GM20431 (cell line): ENCODE data around the gene FPGS.

Experiments used
- in situ Hi-C: fragments of 300-500 bp; cut with MseI, MboI; formaldehyde crosslinking; loops from one replicate; pipeline ENCODE4 v1.15.0; 2020; ENCODE audit warnings: low sequenced_read_pairs; ENCODE audit not compliant: unreplicated experiment

Gene FPGS

DNA sequence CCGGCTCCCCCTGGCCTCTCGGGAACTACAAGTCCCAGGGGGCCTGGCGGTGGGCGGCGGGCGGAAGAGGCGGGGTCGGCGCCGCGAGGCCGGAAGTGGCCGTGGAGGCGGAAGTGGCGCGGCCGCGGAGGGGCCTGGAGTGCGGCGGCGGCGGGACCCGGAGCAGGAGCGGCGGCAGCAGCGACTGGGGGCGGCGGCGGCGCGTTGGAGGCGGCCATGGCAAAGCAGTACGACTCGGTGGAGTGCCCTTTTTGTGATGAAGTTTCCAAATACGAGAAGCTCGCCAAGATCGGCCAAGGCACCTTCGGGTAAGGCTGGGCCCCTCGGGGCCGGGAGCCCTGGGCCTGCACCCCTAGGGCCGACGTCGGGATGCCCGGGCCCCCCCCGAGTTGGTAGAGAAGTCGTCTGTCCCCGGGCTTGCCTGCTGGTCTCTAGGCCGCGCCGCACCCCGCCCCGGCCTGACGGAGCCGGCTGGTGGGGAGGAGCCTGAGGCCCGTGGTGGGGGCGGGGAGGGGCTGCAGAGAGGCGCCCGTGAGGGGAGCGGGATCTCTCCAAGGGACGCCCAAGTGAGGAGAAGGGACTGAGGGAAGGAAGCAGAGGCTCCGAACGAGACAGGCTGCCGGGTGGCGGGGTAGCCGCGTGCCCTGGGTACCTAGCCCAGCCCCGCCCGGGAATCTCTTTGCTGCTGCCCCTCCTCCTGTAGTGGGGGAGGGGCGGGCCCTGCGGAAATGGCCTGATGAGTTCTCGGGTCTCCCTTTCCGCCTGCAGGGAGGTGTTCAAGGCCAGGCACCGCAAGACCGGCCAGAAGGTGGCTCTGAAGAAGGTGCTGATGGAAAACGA, 16.5 kb upstream of the FPGS start, which contains the start of gene CDK9:
TSS of gene CDK9 (plus strand) at position 102 of the 840 bp plus-strand sequence. CDS start at position 217, 115 bp downstream.
- in situ Hi-C loops, result no loop called here

DNA sequence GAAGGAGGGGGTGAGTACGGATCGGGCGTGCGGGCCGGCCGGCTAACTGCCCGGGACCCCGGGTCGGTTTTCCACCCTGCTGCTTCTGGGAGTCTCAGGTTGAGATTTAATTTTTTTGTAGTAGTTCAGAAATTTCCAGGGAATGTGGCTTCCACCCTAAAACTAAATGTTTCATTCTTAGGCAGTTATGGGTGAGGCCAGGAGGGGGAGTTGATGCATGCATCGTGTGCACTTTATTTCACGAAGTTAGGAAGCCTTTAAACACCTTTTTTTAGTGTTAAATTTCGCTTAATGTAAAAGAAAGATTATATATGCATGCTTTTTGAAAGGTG, 15.9 kb upstream of the FPGS start:
- in situ Hi-C loops, result no loop called here

DNA sequence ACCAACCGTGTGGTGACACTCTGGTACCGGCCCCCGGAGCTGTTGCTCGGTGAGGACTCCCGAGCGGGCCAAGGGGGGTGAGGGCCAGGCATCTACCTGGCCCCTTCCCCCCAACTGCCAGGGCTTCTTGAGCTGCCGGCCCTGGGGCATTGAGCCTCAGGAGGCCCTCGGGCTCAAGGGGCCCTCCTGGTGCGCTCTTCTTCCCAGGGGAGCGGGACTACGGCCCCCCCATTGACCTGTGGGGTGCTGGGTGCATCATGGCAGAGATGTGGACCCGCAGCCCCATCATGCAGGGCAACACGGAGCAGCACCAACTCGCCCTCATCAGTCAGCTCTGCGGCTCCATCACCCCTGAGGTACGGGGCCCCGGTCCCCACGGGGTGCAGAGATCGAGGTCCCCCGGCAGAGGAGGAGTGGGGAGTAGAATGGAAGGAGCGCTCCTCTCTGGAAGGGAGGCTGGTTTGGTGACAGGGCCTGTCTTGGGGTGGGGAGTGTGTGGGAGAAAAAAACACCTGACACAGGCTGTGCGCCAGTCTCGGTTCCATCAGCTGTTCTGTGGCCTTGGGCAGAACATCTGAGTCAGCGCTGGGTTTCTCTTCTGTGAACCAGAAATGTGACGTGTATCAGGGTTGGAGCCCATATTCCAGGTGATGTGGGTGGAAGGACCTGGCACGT, 14.2 kb upstream of the FPGS start:
- in situ Hi-C loops, result no loop called here

- in situ Hi-C loops, result no loop called here
These were observed 13.5 kb upstream of the FPGS start for GRCh38 chr9:127789179-127789578.

- in situ Hi-C loops, result no loop called here
These were observed 12.4 kb upstream of the FPGS start for GRCh38 chr9:127790094-127790855.

DNA sequence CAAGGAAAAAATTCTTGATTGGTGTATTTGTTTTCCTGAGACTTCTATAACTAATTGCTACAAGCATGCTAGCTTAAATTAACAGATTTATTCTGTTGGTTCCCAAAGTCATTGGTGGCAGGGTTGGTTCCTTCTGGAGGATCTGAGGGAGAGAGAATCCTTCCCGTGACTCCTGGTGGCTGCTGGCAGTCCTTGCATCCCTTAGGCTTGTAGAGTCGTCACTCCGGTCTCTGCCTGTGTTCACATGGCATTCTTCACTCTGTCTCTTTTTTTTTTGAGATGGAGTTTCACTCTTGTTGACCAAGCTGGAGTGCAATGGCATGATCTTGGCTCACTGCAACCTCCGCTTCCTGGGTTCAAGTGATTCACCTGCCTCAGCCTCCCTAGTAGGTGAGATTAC, 11.6 kb upstream of the FPGS start:
- in situ Hi-C loops, result no loop called here

GRCh38 chr9:127792417-127793031, 10.2 kb upstream of the FPGS start:
- in situ Hi-C loops, result no loop called here

DNA sequence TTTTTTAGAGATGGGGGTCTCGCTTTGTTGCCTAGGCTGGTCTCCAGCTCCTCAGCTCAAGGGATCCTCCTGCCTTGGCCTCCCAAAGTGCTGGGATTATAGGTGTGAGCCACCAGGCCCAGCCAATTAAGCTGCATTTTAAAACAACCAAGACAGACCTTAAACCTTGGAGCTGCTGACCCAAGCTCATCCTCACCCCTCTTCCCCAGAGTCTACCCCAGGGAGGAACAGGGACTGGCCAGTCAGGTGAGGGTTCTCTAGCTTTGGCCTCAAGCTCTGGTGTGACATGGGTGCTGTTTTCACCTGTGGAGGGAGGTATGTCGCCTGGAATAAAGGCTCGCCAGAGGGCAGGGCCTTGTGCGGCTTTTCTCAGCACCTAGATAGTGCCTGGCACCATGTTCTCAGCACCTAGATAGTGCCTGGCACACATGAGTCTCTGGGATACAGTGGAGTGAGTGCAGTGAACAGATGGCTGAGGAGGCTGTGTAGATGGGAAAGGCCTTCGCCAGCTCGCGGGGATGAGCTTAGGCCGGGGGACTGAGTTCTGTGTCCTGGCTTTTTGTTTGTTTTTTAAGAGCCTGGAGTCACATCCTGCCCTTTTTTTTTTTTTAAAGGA, 9.5 kb upstream of the FPGS start:
- in situ Hi-C loops, result no loop called here

- in situ Hi-C loops, result no loop called here
These were observed 8.5 kb upstream of the FPGS start for GRCh38 chr9:127794001-127794791.

DNA sequence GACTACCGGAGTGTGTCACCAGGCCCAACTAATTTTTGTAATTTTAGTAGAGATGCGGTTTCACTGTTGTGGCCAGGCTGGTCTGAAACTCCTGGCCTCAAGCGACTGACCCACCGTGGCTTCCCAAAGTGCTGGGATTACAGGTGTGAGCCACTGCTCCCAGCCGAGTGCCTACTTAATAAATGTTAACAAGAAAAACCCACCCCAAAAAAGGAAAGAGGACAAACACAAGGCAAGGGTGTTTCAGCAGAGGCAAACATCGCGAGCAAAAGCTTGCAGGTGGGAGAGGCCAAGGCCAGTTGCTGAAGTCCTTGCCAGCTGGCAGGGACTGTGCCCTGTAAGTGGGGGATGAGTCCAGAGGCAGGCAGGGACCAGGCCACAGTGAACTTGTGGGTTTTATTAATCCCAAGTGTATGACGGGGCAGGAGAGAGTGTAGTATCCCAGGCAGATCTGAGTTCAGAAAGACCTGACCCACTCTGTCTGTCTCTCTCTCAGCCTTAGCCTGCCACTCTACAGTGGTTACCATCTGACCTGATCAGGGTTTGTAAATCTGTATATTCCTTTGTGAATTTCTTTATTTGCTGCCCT, 6.4 kb upstream of the FPGS start:
- in situ Hi-C loops, result no loop called here

DNA sequence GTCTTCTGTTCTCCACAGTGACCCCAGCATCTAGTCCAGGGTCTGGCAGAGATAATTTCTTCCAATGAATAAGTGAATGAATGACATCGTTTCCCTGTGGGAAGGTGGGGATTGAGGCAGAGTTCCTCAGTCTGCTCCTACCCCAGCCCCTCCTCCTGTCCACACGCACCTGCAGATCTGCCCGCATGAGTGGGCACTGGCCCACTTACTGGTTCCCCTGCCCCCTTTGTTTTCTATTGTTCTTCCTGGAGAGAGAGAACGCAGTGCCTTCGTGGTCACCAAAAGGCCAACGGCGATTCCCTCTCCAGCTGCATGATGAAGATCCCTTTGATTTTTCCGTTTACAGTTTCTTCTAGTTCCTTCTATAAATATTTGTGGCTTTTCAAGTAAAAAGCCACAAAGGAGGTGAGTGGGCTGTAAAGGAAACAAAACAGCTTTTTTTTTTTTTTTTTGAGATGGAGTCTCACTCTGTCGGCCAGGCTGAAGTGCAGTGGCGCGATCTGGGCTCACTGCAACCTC, 5.8 kb upstream of the FPGS start:
- in situ Hi-C loops, result no loop called here

- in situ Hi-C loops, result no loop called here
These were observed 617 bp upstream of the FPGS start for GRCh38 chr9:127801955-127802575.

DNA sequence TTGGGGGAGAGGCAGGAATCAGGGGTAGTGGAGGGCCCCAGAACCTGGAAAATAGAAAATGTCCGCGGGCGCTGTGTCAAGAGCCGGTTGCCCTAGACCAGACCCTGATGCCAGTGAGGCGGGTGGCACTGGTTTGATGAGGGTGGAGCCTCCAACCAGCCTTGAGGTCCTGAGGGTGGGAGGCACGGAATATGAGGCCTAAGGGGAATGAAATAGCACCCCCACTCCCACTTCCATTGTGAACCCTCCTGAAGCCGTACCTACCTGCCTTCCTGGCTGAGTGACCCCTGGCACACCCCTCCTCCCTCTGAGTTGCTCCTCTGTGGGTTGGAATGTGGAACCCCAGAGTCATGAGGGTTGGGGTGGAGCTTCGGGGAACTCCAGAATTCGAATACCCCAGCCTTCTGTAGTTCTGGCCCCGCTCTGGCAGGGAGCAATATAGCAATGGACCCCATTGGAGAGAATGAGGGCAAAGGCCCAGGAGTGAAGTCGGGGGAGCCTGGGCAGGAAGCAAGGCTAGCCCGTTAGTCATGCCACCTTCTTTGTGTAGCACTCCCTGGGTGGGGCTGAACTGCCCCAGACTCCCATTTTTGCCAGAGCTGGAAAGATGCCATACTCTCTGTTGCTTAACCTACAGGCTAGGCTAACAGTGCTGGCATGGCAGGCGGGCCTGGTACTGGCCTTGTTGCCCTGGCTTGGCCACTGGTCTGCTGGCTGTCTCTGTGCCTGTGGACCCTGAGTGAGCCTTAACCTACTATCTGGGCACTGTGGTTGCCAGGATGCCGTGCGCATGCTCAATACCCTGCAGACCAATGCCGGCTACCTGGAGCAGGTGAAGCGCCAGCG, 1.0 kb downstream of the FPGS start:
- in situ Hi-C loops, result no loop called here

- in situ Hi-C loops, result no loop called here
These were observed 2.9 kb downstream of the FPGS start for GRCh38 chr9:127805620-127806019.

DNA sequence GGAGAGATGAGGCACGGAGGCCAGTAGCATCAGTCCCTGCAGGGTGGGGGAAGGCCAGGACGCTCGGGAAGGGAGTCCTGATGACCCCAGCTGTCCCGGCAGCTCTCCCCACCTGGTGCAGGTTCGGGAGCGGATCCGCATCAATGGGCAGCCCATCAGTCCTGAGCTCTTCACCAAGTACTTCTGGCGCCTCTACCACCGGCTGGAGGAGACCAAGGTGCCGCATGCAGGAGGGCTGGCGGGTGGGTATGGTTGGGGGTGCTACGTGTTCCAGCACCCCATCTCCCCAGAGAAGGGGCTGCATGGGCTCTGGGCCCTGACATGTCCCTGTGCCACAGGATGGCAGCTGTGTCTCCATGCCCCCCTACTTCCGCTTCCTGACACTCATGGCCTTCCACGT, 4.2 kb downstream of the FPGS start:
- in situ Hi-C loops, result no loop called here

DNA sequence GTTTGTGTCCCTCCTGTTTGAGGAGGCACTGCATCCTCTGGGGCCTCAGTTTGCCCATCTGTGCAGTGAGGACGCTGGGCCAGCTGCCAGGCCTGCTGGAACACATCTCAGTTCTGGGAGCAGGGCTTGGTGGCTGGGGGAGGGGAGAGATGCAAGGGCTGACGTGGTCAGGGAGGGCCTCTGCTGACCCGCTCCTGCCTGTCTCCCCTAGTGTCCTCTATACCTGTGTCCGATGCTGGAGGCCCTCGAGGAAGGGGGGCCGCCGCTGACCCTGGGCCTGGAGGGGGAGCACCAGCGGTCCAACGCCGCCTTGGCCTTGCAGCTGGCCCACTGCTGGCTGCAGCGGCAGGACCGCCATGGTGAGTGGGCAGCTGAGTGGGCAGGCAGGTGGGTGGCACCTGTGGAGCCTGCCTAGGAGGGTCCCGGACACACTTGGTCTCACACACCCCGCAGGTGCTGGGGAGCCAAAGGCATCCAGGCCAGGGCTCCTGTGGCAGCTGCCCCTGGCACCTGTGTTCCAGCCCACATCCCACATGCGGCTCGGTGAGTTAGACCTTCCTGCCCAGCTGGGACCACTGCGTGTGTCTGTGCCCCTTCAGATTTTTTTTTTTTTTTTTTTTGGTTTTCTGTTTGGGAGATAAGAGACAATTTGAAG, 5.8 kb downstream of the FPGS start:
- in situ Hi-C loops, result no loop called here

- in situ Hi-C loops, result no loop called here
These were observed 6.4 kb downstream of the FPGS start for GRCh38 chr9:127809002-127809539.
